ENCODE results near the gene BNIP5.

Gene BNIP5

GRCh38 chr6:36322591-36322990 is 14.1 kb downstream of the BNIP5 start:
- no peak for DNase-seq (ENCODE audit: low read depth)

GRCh38 chr6:36320475-36320874 is 16.2 kb downstream of the BNIP5 start:
- no peak for DNase-seq (ENCODE audit: low read depth)

GRCh38 chr6:36319821-36320220 is 16.9 kb downstream of the BNIP5 start:
- no peak for DNase-seq (ENCODE audit: low read depth)

GRCh38 chr6:36319436-36319762 is 17.3 kb downstream of the BNIP5 start:
- no peak for DNase-seq (ENCODE audit: low read depth)

- no peak for DNase-seq (ENCODE audit: low read depth)
Observed at GRCh38 chr6:36318690-36319435, 17.8 kb downstream of the BNIP5 start.

- no peak for DNase-seq (ENCODE audit: low read depth)
Observed at GRCh38 chr6:36317623-36318022, 19.1 kb downstream of the BNIP5 start.

- DNase-seq (ENCODE audit: low read depth), result no peak
Observed at GRCh38 chr6:36315921-36316320, 20.8 kb downstream of the BNIP5 start.

GRCh38 chr6:36314221-36315014 is 22.3 kb downstream of the BNIP5 start:
- DNase-seq (ENCODE audit: low read depth), result no peak

- DNase-seq (ENCODE audit: low read depth), result no peak
Observed at GRCh38 chr6:36313649-36313936, 23.1 kb downstream of the BNIP5 start.

- no peak for DNase-seq (ENCODE audit: low read depth)
Observed at GRCh38 chr6:36312854-36313648, 23.6 kb downstream of the BNIP5 start.

GRCh38 chr6:36309900-36310299 is 26.8 kb downstream of the BNIP5 start:
- no peak for DNase-seq (ENCODE audit: low read depth)

GRCh38 chr6:36309203-36309602 is 27.5 kb downstream of the BNIP5 start:
- no peak for DNase-seq (ENCODE audit: low read depth)

GRCh38 chr6:36308514-36308913 is 28.2 kb downstream of the BNIP5 start:
- no peak for DNase-seq (ENCODE audit: low read depth)

- no peak for DNase-seq (ENCODE audit: low read depth)
Observed at GRCh38 chr6:36306375-36306774, 30.3 kb downstream of the BNIP5 start.

- no peak for DNase-seq (ENCODE audit: low read depth)
Observed at GRCh38 chr6:36305885-36306284, 30.8 kb downstream of the BNIP5 start.

- DNase-seq (ENCODE audit: low read depth), result peak; percentile 76
Observed at GRCh38 chr6:36302227-36302976, 34.3 kb downstream of the BNIP5 start.

GRCh38 chr6:36301781-36302180 is 34.9 kb downstream of the BNIP5 start:
- DNase-seq (ENCODE audit: low read depth), result no peak

GRCh38 chr6:36301085-36301658 is 35.5 kb downstream of the BNIP5 start:
- DNase-seq (ENCODE audit: low read depth), result no peak

GRCh38 chr6:36298027-36298426 is 38.7 kb downstream of the BNIP5 start:
- DNase-seq (ENCODE audit: low read depth), result no peak

GRCh38 chr6:36297511-36297910 is 39.2 kb downstream of the BNIP5 start:
- no peak for DNase-seq (ENCODE audit: low read depth)

- DNase-seq (ENCODE audit: low read depth), result no peak
Observed at GRCh38 chr6:36297051-36297450, 39.6 kb downstream of the BNIP5 start.

- DNase-seq (ENCODE audit: low read depth), result no peak
Observed at GRCh38 chr6:36296240-36296639, 40.4 kb downstream of the BNIP5 start.

All from activated T-helper 1 cell treated with Interleukin-2 at 50 U/mL for 16 hours (primary cell).